GM23338 (cell line): ENCODE results near the gene SELP. TPM values are rescaled to one million over a fixed set of nuclear protein-coding genes. Genes with fewer than 3 reads are reported as not detected.

Experiments
- ATAC-seq: fragments of 200-7000 bp; cut with Tn5 transposase; 3 replicates; pipeline ENCODE4 v1.9.1; 2020
- DNase-seq: peaks from one replicate; pipeline ENCODE4 v3.0.0-alpha.2; 2015; ENCODE audit warnings: low spot score
- H2AFZ ChIP-seq: fragments of 200-600 bp; sonication (generic); 2 replicates; pipeline ENCODE4 v1.8.0; 2016; ENCODE audit warnings: antibody characterized with exemption, mild to moderate bottlenecking, moderate library complexity
- H3F3A ChIP-seq: fragments of 200-600 bp; sonication (generic); replicated peaks from 2 replicates; pipeline ENCODE4 v1.8.0; 2017; ENCODE audit warnings: antibody characterized with exemption, mixed run types, low read depth
- H3K27ac ChIP-seq: fragments of 200-600 bp; sonication (generic); 2 replicates; pipeline ENCODE4 v1.6.1; 2016; ENCODE audit warnings: low read depth
- H3K27me3 ChIP-seq: fragments of 200-600 bp; sonication (generic); 2 replicates; pipeline ENCODE4 v1.8.0; 2016; ENCODE audit warnings: mild to moderate bottlenecking, mixed run types, moderate library complexity; ENCODE audit not compliant: insufficient read depth
- H3K36me3 ChIP-seq: fragments of 200-600 bp; sonication (generic); 2 replicates; pipeline ENCODE4 v1.8.0; 2016; ENCODE audit warnings: mild to moderate bottlenecking; ENCODE audit not compliant: insufficient read depth
- H3K4me1 ChIP-seq: fragments of 200-600 bp; sonication (generic); 2 replicates; pipeline ENCODE4 v1.8.0; 2016; ENCODE audit warnings: mild to moderate bottlenecking, moderate library complexity; ENCODE audit not compliant: insufficient read depth
- H3K4me2 ChIP-seq: fragments of 200-600 bp; sonication (generic); 2 replicates; pipeline ENCODE4 v1.7.1; 2017; ENCODE audit warnings: mixed run types
- H3K4me3 ChIP-seq: fragments of 200-600 bp; sonication (generic); 2 replicates; pipeline ENCODE4 v1.6.1; 2016; ENCODE audit warnings: mixed run types
- H3K79me2 ChIP-seq: fragments of 200-600 bp; sonication (generic); replicated peaks from 2 replicates; pipeline ENCODE4 v1.8.0; 2017; ENCODE audit warnings: mild to moderate bottlenecking; ENCODE audit not compliant: insufficient read depth
- H3K9me2 ChIP-seq: fragments of 200-600 bp; sonication (generic); 2 replicates; pipeline ENCODE4 v1.8.0; 2017; ENCODE audit not compliant: insufficient read depth
- H4K20me1 ChIP-seq: fragments of 200-600 bp; sonication (generic); replicated peaks from 2 replicates; pipeline ENCODE4 v1.8.0; 2017; ENCODE audit warnings: mild to moderate bottlenecking; ENCODE audit not compliant: insufficient read depth
- H3K27ac Mint-ChIP-seq: 2 replicates; pipeline ENCODE4 v1.8.0; 2020; ENCODE audit warnings: inconsistent platforms, mild to moderate bottlenecking, moderate library complexity, mixed read lengths
- H3K27me3 Mint-ChIP-seq: 3 replicates; pipeline ENCODE4 v1.8.0; 2022; ENCODE audit warnings: low read depth, mild to moderate bottlenecking, moderate library complexity, mixed read lengths, inconsistent platforms; ENCODE audit not compliant: insufficient read depth, poor library complexity
- H3K36me3 Mint-ChIP-seq: 3 replicates; pipeline ENCODE4 v1.8.0; 2021; ENCODE audit warnings: low read depth, mild to moderate bottlenecking, inconsistent platforms, moderate library complexity, mixed read lengths
- H3K4me1 Mint-ChIP-seq: 3 replicates; pipeline ENCODE4 v1.8.0; 2020; ENCODE audit warnings: mild to moderate bottlenecking, inconsistent platforms, mixed read lengths
- H3K4me3 Mint-ChIP-seq: 3 replicates; pipeline ENCODE4 v1.8.0; 2021; ENCODE audit warnings: moderate library complexity, mild to moderate bottlenecking, inconsistent platforms, mixed read lengths
- H3K9me3 Mint-ChIP-seq: 3 replicates; pipeline ENCODE4 v1.8.0; 2020; ENCODE audit warnings: moderate library complexity, mild to moderate bottlenecking, inconsistent platforms, mixed read lengths
- CREB1 ChIP-seq: fragments of 250-450 bp; sonication (Bioruptor Pico); IDR thresholded peaks from 2 replicates; pipeline ENCODE4 v1.5.0; 2020; ENCODE audit warnings: low read depth, mild to moderate bottlenecking, moderate library complexity
- CTCF ChIP-seq, 2 experiments: fragments of 200-600 bp in 1 of 2; sonication (generic) in 1 of 2; conservative IDR thresholded peaks; 2 replicates each; pipeline versions ENCODE4 v1.5.1 to v1.6.1; 2016 to 2017; ENCODE audit warnings: antibody characterized with exemption in 2 of 2, low read depth in 2 of 2, mild to moderate bottlenecking in 2 of 2, moderate library complexity in 1 of 2
- ETS1 ChIP-seq: IDR thresholded peaks from 2 replicates; pipeline ENCODE4 v1.6.1; 2016; ENCODE audit warnings: antibody characterized with exemption
- EZH2 ChIP-seq: fragments of 200-600 bp; sonication (generic); IDR thresholded peaks from one replicate; pipeline ENCODE4 v1.8.0; 2017; ENCODE audit warnings: antibody characterized with exemption, mild to moderate bottlenecking, low read depth; ENCODE audit not compliant: unreplicated experiment
- EZH2phosphoT487 ChIP-seq: fragments of 200-600 bp; sonication (generic); IDR thresholded peaks from one replicate; pipeline ENCODE4 v1.8.1; 2018; ENCODE audit warnings: antibody characterized with exemption; ENCODE audit not compliant: unreplicated experiment
- JUNB ChIP-seq: IDR thresholded peaks from one replicate; pipeline ENCODE4 v1.6.1; 2016; ENCODE audit warnings: antibody characterized with exemption; ENCODE audit not compliant: unreplicated experiment
- NANOG ChIP-seq: IDR thresholded peaks from 2 replicates; pipeline ENCODE4 v1.6.1; 2016; ENCODE audit warnings: antibody characterized with exemption, borderline replicate concordance
- POLR2AphosphoS5 ChIP-seq: IDR thresholded peaks from 2 replicates; pipeline ENCODE4 v1.6.1; 2016; ENCODE audit warnings: antibody characterized with exemption, low read depth
- STAT1 ChIP-seq: IDR thresholded peaks from one replicate; pipeline ENCODE4 v1.6.1; 2016; ENCODE audit warnings: antibody characterized with exemption; ENCODE audit not compliant: unreplicated experiment
- ZNF114 ChIP-seq: fragments of 250-450 bp; sonication (Bioruptor Pico); IDR thresholded peaks from 2 replicates; pipeline ENCODE4 v1.5.0; 2020; ENCODE audit warnings: mild to moderate bottlenecking, moderate library complexity
- ZNF331 ChIP-seq: fragments of 250-450 bp; sonication (Bioruptor Pico); IDR thresholded peaks from 2 replicates; pipeline ENCODE4 v1.5.0; 2020; ENCODE audit warnings: low read depth, mild to moderate bottlenecking, moderate library complexity
- polyA plus RNA-seq: library from polyadenylated mRNA; unstranded; fragments of >200 nt; fragmentation: Nextera tagmentation; extraction: Ambion mirVana; gene quantifications from 2 replicates; pipeline ENCODE4 v1.2.1, GENCODE V29; 2016
- total RNA-seq: library from RNA; depleted of rRNA; stranded (reverse); fragments of >200 nt; shearing (Covaris generic); gene quantifications from 2 replicates; pipeline ENCODE4 v1.2.3, GENCODE V29; 2014
- TF ChIP-seq, protein P1 (sequence below): IDR thresholded peaks from one replicate; pipeline ENCODE4 v1.6.1; 2018; ENCODE audit warnings: antibody characterized with exemption; ENCODE audit not compliant: unreplicated experiment
- TF ChIP-seq, protein P2 (sequence below): fragments of 250-450 bp; sonication (Bioruptor Pico); IDR thresholded peaks from 2 replicates; pipeline ENCODE4 v1.5.0; 2020; ENCODE audit warnings: mild to moderate bottlenecking, moderate library complexity

Gene SELP
- total and polyA plus RNA-seq, 2 experiments from 2014 or later: not detected

- no peak overlapping the region for H3K27ac Mint-ChIP-seq
- Histone ChIP-seq H3K27me3 (no peaks in the 10 kb centered on the region), H3K79me2 (no peaks in the 10 kb centered on the region), H3F3A (no peaks in the 10 kb centered on the region), H3K36me3 (no peaks in the 10 kb centered on the region), H3K9me2 (0 out of 2 replicates have a peak, but pooled peaks cover under 1% of the 10 kb centered on the region), H2AFZ (no peak overlapping the region), H4K20me1 (no peaks in the 10 kb centered on the region), H3K4me2 (no peak overlapping the region), H3K27ac (no peak overlapping the region), H3K4me3 (no peak overlapping the region), H3K4me1 (no peaks in the 10 kb centered on the region)
- H3K4me3 Mint-ChIP-seq: no peak overlapping the region
- H3K9me3 Mint-ChIP-seq: no peaks in the 10 kb centered on the region
- no peaks in the 10 kb centered on the region for H3K4me1 Mint-ChIP-seq
- DNase-seq (no peak), ATAC-seq (no peak)
- H3K36me3 Mint-ChIP-seq: no peaks in the 10 kb centered on the region
- TF ChIP-seq CREB1 (CRISPR knock-in tag) (no peak), POLR2AphosphoS5 (no peak), EZH2phosphoT487 (no peak), NANOG (no peak), JUNB (no peak), STAT1 (no peak), ETS1 (no peak), CTCF (conservative IDR thresholded peaks at IDR 0.05; ENCODE audit: low read depth in 2 of 2) (no peak), ZNF114 (no peak), EZH2 (no peak), ZNF331 (no peak)
- TF ChIP-seq, protein P1, sequence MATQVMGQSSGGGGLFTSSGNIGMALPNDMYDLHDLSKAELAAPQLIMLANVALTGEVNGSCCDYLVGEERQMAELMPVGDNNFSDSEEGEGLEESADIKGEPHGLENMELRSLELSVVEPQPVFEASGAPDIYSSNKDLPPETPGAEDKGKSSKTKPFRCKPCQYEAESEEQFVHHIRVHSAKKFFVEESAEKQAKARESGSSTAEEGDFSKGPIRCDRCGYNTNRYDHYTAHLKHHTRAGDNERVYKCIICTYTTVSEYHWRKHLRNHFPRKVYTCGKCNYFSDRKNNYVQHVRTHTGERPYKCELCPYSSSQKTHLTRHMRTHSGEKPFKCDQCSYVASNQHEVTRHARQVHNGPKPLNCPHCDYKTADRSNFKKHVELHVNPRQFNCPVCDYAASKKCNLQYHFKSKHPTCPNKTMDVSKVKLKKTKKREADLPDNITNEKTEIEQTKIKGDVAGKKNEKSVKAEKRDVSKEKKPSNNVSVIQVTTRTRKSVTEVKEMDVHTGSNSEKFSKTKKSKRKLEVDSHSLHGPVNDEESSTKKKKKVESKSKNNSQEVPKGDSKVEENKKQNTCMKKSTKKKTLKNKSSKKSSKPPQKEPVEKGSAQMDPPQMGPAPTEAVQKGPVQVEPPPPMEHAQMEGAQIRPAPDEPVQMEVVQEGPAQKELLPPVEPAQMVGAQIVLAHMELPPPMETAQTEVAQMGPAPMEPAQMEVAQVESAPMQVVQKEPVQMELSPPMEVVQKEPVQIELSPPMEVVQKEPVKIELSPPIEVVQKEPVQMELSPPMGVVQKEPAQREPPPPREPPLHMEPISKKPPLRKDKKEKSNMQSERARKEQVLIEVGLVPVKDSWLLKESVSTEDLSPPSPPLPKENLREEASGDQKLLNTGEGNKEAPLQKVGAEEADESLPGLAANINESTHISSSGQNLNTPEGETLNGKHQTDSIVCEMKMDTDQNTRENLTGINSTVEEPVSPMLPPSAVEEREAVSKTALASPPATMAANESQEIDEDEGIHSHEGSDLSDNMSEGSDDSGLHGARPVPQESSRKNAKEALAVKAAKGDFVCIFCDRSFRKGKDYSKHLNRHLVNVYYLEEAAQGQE: no peak
- TF ChIP-seq, protein P2, sequence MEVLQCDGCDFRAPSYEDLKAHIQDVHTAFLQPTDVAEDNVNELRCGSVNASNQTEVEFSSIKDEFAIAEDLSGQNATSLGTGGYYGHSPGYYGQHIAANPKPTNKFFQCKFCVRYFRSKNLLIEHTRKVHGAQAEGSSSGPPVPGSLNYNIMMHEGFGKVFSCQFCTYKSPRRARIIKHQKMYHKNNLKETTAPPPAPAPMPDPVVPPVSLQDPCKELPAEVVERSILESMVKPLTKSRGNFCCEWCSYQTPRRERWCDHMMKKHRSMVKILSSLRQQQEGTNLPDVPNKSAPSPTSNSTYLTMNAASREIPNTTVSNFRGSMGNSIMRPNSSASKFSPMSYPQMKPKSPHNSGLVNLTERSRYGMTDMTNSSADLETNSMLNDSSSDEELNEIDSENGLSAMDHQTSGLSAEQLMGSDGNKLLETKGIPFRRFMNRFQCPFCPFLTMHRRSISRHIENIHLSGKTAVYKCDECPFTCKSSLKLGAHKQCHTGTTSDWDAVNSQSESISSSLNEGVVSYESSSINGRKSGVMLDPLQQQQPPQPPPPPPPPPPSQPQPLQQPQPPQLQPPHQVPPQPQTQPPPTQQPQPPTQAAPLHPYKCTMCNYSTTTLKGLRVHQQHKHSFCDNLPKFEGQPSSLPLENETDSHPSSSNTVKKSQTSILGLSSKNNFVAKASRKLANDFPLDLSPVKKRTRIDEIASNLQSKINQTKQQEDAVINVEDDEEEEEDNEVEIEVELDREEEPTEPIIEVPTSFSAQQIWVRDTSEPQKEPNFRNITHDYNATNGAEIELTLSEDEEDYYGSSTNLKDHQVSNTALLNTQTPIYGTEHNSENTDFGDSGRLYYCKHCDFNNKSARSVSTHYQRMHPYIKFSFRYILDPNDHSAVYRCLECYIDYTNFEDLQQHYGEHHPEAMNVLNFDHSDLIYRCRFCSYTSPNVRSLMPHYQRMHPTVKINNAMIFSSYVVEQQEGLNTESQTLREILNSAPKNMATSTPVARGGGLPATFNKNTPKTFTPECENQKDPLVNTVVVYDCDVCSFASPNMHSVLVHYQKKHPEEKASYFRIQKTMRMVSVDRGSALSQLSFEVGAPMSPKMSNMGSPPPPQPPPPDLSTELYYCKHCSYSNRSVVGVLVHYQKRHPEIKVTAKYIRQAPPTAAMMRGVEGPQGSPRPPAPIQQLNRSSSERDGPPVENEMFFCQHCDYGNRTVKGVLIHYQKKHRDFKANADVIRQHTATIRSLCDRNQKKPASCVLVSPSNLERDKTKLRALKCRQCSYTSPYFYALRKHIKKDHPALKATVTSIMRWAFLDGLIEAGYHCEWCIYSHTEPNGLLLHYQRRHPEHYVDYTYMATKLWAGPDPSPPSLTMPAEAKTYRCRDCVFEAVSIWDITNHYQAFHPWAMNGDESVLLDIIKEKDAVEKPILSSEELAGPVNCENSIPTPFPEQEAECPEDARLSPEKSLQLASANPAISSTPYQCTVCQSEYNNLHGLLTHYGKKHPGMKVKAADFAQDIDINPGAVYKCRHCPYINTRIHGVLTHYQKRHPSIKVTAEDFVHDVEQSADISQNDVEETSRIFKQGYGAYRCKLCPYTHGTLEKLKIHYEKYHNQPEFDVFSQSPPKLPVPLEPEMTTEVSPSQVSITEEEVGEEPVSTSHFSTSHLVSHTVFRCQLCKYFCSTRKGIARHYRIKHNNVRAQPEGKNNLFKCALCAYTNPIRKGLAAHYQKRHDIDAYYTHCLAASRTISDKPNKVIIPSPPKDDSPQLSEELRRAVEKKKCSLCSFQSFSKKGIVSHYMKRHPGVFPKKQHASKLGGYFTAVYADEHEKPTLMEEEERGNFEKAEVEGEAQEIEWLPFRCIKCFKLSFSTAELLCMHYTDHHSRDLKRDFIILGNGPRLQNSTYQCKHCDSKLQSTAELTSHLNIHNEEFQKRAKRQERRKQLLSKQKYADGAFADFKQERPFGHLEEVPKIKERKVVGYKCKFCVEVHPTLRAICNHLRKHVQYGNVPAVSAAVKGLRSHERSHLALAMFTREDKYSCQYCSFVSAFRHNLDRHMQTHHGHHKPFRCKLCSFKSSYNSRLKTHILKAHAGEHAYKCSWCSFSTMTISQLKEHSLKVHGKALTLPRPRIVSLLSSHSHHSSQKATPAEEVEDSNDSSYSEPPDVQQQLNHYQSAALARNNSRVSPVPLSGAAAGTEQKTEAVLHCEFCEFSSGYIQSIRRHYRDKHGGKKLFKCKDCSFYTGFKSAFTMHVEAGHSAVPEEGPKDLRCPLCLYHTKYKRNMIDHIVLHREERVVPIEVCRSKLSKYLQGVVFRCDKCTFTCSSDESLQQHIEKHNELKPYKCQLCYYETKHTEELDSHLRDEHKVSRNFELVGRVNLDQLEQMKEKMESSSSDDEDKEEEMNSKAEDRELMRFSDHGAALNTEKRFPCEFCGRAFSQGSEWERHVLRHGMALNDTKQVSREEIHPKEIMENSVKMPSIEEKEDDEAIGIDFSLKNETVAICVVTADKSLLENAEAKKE (CRISPR knock-in tag): no peak
- no peaks in the 10 kb centered on the region for H3K27me3 Mint-ChIP-seq
These were observed 59.8 kb downstream of the SELP start for GRCh38 chr1:169570172-169570574.
